ENCODE results near the gene KBTBD12.
A peak's percentile ranks its signal among the peaks of the same experiment; 100 is the strongest.

KBTBD12 gene

DNA sequence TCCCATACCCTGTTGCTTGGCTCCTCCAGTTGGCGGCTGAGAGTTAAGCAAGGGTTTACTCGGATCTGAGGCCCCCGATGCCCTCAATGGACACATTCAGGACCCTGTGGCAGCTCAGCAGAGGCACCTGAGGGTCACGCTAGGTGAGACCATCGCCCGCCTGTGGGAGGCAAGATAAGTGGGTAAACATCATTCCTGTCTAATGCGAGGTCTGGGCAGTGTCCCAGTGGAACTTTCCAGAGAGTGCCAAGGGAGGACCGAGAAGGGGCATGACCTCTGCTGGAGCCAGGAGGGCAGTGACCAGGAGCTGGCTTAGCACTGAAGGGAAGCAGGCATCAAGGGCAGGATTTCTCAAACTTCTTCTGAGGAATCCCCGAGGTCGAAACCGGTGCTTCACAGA is 71.8 kb downstream of the KBTBD12 start:
- no peak for DNase-seq

- DNase-seq = no peak
Measured at GRCh38 chr3:127987309-127987995, 72.4 kb downstream of the KBTBD12 start.

GRCh38 chr3:127988770-127989557 is 73.9 kb downstream of the KBTBD12 start:
- DNase-seq = no peak

GRCh38 chr3:127990051-127990450 is 75.0 kb downstream of the KBTBD12 start:
- no peak for DNase-seq

DNA sequence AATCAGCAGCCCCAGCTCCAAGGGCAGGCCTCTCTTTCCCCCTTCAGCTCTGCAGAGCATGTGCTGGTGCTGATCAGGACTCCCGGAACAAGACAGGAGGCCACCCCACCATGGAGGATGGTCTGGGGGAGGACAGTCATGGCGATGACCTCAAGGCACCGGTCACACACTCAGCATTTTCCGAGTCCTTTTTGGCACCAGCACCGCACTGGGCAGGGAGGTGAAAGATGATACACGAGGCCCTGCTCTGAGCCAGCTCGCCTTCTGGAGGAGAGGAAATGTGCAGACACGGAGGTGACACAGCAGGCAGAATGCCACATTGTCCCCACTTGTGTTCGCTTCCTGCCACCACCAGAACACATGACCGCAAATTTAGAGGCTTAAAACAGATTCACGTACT is 75.4 kb downstream of the KBTBD12 start:
- DNase-seq = no peak

DNA sequence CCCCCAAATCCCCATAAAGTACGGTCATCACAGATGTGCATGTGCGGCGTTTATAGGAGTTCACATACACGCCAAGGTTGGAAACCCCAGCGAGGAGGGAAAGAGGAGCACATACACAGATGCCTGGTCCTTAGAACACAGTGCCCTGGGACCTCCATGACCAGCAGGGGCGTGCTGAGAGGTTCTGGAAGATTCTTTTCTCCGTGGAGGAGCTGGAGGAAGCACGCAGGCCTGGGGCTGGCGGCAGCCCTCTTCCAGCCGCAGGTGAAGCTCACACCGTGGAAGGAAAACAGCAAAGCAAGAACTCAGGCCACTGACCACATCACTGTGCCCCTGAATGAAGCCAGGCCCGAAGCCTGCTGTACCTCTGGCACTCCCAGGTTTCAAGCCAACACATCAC is 76.2 kb downstream of the KBTBD12 start:
- DNase-seq = no peak

DNA sequence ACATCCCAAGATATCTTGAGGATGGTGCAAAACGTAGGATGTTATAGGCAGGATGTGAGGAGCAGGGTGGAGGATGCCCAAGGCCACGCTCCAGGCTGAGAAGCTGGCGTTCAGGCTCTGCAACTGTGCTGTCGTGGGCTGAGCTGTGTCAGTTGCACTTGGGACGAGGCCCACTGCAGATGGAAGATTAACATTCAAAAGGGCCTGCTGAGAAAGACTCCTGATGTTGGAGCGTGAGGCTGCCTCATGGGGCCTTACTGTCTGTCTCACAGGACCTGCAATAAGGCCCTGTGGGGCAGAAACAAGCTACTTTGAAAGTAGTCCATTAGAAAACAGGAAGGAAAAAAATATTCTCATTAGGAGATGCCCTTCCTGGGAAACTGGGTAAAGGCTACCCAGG is 76.6 kb downstream of the KBTBD12 start:
- DNase-seq = no peak

- DNase-seq = no peak
Measured at GRCh38 chr3:127992127-127992526, 77.1 kb downstream of the KBTBD12 start.

- no peak for DNase-seq
Measured at GRCh38 chr3:127994011-127994410, 79.0 kb downstream of the KBTBD12 start.

- no peak for DNase-seq
Measured at GRCh38 chr3:127997016-127997415, 82.0 kb downstream of the KBTBD12 start.

- no peak for DNase-seq
Measured at GRCh38 chr3:127997961-127998360, 82.9 kb downstream of the KBTBD12 start.

GRCh38 chr3:127998596-127998995 is 83.6 kb downstream of the KBTBD12 start:
- DNase-seq = no peak

- no peak for DNase-seq
Measured at GRCh38 chr3:127999509-128000106, 84.6 kb downstream of the KBTBD12 start.

- no peak for DNase-seq
Measured at GRCh38 chr3:128001576-128001975, 86.5 kb downstream of the KBTBD12 start.

GRCh38 chr3:128004661-128005060 is 89.6 kb downstream of the KBTBD12 start:
- DNase-seq = no peak

- no peak for DNase-seq
Measured at GRCh38 chr3:128006061-128007032, 91.3 kb downstream of the KBTBD12 start.

DNA sequence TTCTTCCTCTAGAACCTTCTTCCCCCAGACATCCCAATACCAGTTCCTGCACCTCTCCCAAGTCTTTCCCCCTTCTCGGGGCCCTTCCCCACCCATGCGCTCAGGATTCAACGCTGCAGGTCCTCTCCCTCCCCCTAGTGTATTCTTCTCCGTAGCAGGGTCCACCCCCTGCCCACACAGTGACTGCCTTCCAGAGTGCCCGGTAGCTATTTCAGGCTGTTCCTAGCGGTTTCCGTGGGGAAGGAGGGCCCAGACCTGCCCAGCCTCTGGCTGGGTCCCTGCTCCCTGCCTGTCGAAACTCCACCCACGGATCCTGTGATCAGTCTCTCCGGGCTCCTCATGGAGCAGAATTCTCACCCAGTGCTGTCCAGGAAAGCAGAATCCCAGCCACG is 92.0 kb downstream of the KBTBD12 start:
- DNase-seq = no peak

GRCh38 chr3:128009952-128010846 is 95.2 kb downstream of the KBTBD12 start:
- DNase-seq = no peak

DNA sequence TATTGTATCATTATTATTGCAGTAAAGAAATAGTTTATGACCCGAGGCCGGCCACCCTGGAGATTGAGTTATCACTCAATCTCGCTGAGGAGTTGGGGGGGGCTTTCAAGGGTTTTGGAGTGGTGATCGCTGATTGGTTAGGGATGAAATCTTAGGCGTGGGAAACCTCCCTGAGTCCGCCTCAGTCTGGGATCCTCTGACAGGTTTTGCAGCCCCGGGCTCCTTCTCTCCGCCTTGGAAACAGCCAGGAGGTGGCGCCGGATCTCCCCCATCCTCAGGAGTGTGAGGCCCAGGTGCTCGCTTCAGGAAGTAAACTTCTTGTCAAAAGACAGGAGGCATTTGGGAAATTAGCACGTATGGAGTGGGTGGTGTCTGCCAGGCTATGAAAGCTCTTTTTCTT is 96.1 kb downstream of the KBTBD12 start:
- DNase-seq = peak in 1 of 6 experiments; percentile 1

DNA sequence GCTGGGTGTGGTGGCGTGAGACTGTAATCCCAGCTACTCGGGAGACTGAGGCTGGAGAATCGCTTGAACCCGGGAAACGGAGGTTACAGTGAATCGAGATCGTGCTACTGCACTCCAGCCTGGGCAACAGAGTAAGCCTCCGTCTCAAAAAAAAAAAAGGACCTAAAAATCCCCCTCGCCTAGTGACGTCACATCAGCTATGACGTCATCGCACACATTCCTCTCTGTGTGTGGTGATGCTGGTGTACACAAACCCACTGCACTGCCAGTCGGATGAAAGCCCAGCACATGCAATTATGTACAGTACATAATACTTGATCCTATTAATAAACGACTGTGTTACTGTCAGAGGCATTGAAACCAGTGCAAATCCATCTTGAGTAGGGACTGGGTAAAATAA is 97.0 kb downstream of the KBTBD12 start:
- no peak for DNase-seq

- no peak for DNase-seq
Measured at GRCh38 chr3:128014548-128014947, 99.5 kb downstream of the KBTBD12 start.

DNA sequence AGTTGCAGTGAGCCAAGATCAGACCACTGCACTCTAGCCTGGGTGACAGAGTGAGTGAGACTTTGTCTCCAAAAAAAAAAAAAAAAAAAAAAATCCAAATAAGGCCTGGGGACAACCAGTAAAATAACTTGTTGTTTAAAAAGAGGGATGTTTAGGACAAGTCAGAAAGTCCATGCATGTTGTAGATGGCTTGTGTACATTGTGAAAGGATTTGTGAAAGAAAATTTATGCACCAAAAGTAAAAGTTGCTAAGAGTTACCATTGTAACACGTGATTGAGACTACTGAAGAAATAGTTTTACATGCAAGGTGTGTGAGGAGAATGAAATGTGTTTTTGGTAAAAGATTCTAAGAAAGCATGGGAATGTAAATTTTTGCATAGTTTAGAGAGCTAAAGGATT is 101.5 kb downstream of the KBTBD12 start:
- DNase-seq = no peak

All from stimulated activated naive CD4-positive, alpha-beta T cell (primary cell).